Endothelial cell of umbilical vein (primary cell): ENCODE data around the gene OMA1. TPM values are rescaled to one million over a fixed set of nuclear protein-coding genes. Genes with fewer than 3 reads are reported as not detected.

Experiments used
- BruUV-seq: library from RNA; stranded (reverse); fragments of 400-500 nt; replicated peaks from 2 replicates; lab custom pipeline; 2021; lab: Mats Ljungman, UMichigan
- CTCF ChIA-PET: fragments of 300-600, 350-600 bp; sonication (Branson Sonifier 250); formaldehyde crosslinking; loops from one replicate; lab custom pipeline; 2021; ENCODE audit warnings: antibody characterized with exemption, inconsistent platforms; lab: Charles Lee
- POLR2A ChIA-PET: fragments of 300-600, 350-600 bp; sonication (Branson Sonifier 250); formaldehyde crosslinking; loops from one replicate; lab custom pipeline; 2021; ENCODE audit warnings: antibody characterized with exemption, inconsistent platforms; lab: Charles Lee
- DNase-seq: peaks from one replicate; pipeline ENCODE4 v3.0.0-alpha.2; 2011; ENCODE audit warnings: low read depth, low spot score
- FAIRE-seq: peaks from 2 replicates; lab custom pipeline; 2011; peaks lifted over from hg19 to GRCh38; lab: Jason Lieb, UNC
- H2AFZ ChIP-seq: 2 replicates; pipeline ENCODE4 v1.6.0; 2012; ENCODE audit warnings: low read depth, low read length, control low read depth, inconsistent platforms
- H3K27ac ChIP-seq: 2 replicates; pipeline ENCODE4 v1.5.1; 2011; ENCODE audit warnings: low read depth, mild to moderate bottlenecking, control low read depth, low read length, moderate library complexity; ENCODE audit not compliant: insufficient read depth
- H3K27me3 ChIP-seq, 2 experiments: 2 replicates each; pipeline versions ENCODE4 v1.6.0 to v1.6.1; 2011; ENCODE audit warnings: low read length in 2 of 2, mixed read lengths in 1 of 2; ENCODE audit not compliant: control insufficient read depth in 2 of 2, insufficient read depth in 2 of 2
- H3K36me3 ChIP-seq, 2 experiments: 2 replicates in 1 of 2; 3 replicates in 1 of 2; pipeline ENCODE4 v1.5.1; 2011; ENCODE audit warnings: low read length in 2 of 2, mild to moderate bottlenecking in 1 of 2, moderate library complexity in 1 of 2; ENCODE audit not compliant: control insufficient read depth in 2 of 2, insufficient read depth in 2 of 2; ENCODE audit errors: extremely low read depth in 1 of 2
- H3K4me1 ChIP-seq: 3 replicates; pipeline ENCODE4 v1.5.1; 2011; ENCODE audit warnings: mild to moderate bottlenecking, low read length; ENCODE audit not compliant: control insufficient read depth, insufficient read depth; ENCODE audit errors: extremely low read depth
- H3K4me2 ChIP-seq: 2 replicates; pipeline ENCODE4 v1.6.1; 2011; ENCODE audit warnings: low read length, control low read depth, mixed read lengths; ENCODE audit not compliant: insufficient read depth
- H3K4me3 ChIP-seq, 3 experiments: fragments of 200-600 bp in 1 of 3; sonication (generic), shearing (Covaris generic) in 1 of 3; replicated peaks in 1 of 3; 2 replicates each; pipeline ENCODE4 v1.5.1; 2011 to 2016; ENCODE audit warnings: control low read depth in 3 of 3, low read length in 3 of 3, mild to moderate bottlenecking in 2 of 3, inconsistent platforms in 1 of 3, low read depth in 1 of 3, moderate library complexity in 1 of 3; ENCODE audit not compliant: insufficient read depth in 1 of 3
- H3K79me2 ChIP-seq: 2 replicates; pipeline ENCODE4 v1.6.0; 2012; ENCODE audit warnings: low read length, inconsistent platforms; ENCODE audit not compliant: control insufficient read depth, insufficient read depth
- H3K9ac ChIP-seq: replicated peaks from 2 replicates; pipeline ENCODE3; 2011; ENCODE audit warnings: low read length, control low read depth; ENCODE audit not compliant: insufficient read depth; ENCODE audit errors: extremely low read depth
- H3K9me1 ChIP-seq: replicated peaks from 3 replicates; pipeline ENCODE4 v1.6.0; 2011; ENCODE audit warnings: mild to moderate bottlenecking, low read length; ENCODE audit not compliant: control insufficient read depth, insufficient read depth; ENCODE audit errors: extremely low read depth
- H3K9me3 ChIP-seq: replicated peaks from 2 replicates; pipeline ENCODE4 v1.5.1; 2012; ENCODE audit warnings: low read length, inconsistent platforms; ENCODE audit not compliant: control insufficient read depth, insufficient read depth
- H4K20me1 ChIP-seq: replicated peaks from 2 replicates; pipeline ENCODE3; 2011; ENCODE audit warnings: mild to moderate bottlenecking, low read length; ENCODE audit not compliant: control insufficient read depth, insufficient read depth; ENCODE audit errors: extremely low read depth
- EZH2 ChIP-seq: IDR thresholded peaks from 2 replicates; pipeline ENCODE4 v1.6.1; 2012; ENCODE audit warnings: borderline replicate concordance, low read depth, mild to moderate bottlenecking, moderate library complexity, low read length, inconsistent platforms; ENCODE audit not compliant: severe bottlenecking
- FOS ChIP-seq: IDR thresholded peaks from 2 replicates; pipeline ENCODE4 v1.6.1; 2011; ENCODE audit warnings: mild to moderate bottlenecking, low read length, moderate library complexity, borderline replicate concordance; ENCODE audit not compliant: insufficient read depth
- GATA2 ChIP-seq: IDR thresholded peaks from 2 replicates; pipeline ENCODE4 v1.7.0; 2011; ENCODE audit warnings: low read depth, mild to moderate bottlenecking, moderate library complexity, mixed read lengths, low read length; ENCODE audit not compliant: insufficient read length, insufficient read depth
- JUN ChIP-seq: IDR thresholded peaks from 2 replicates; pipeline ENCODE4 v1.6.1; 2011; ENCODE audit warnings: borderline replicate concordance, low read depth; ENCODE audit not compliant: insufficient read length, insufficient read depth
- MAX ChIP-seq: IDR thresholded peaks from 2 replicates; pipeline ENCODE4 v1.6.1; 2011; ENCODE audit not compliant: insufficient read depth, insufficient read length
- MYC ChIP-seq: IDR thresholded peaks from one replicate; pipeline ENCODE4 v1.6.1; 2011; ENCODE audit warnings: mild to moderate bottlenecking, low read depth, low read length
- POLR2A ChIP-seq: IDR thresholded peaks from 2 replicates; pipeline ENCODE4 v1.6.1; 2012; ENCODE audit warnings: low read depth, mild to moderate bottlenecking, control low read depth, low read length
- POLR2AphosphoS5 ChIP-seq: IDR thresholded peaks from 2 replicates; pipeline ENCODE4 v1.6.1; 2012; ENCODE audit warnings: low read depth, mild to moderate bottlenecking, control low read depth, low read length, moderate library complexity; ENCODE audit not compliant: insufficient read depth
- dilution Hi-C: fragments of 300-500 bp; cut with MboI; formaldehyde crosslinking; loops from one replicate; pipeline ENCODE4 v1.15.0; 2019; ENCODE audit warnings: low sequenced_read_pairs; ENCODE audit not compliant: extremely low pct_ligation_motif_present
- intact Hi-C: fragments of 100-400 bp; cut with micrococcal nuclease; formaldehyde crosslinking; loops from one replicate; pipeline ENCODE4 v1.10.0; 2022
- polyA plus RNA-seq, 4 experiments: library from polyadenylated mRNA; depleted of rRNA in 3 of 4; stranded (reverse) in 3 of 4; unstranded in 1 of 4; fragments of >200 nt; gene quantifications; 2 replicates each; pipeline versions ENCODE4 v1.2.1 to v1.2.3, GENCODE V29; 2011 to 2012; ENCODE audit warnings: missing spikeins in 1 of 4
- total RNA-seq: library from RNA; stranded (reverse); gene quantifications from 2 replicates; pipeline ENCODE4 v1.2.3, GENCODE V29; 2021
- TF ChIP-seq, protein P1 (sequence below), 2 donors: IDR thresholded peaks; 1 replicate in 1 of 2; 2 replicates in 1 of 2; pipeline ENCODE4 v1.5.1; 2011; ENCODE audit warnings: low read length in 2 of 2, mild to moderate bottlenecking in 2 of 2, moderate library complexity in 2 of 2, control low read depth in 1 of 2, inconsistent platforms in 1 of 2, low read depth in 1 of 2; ENCODE audit not compliant: insufficient read depth in 1 of 2; ENCODE audit errors: extremely low read depth in 1 of 2

Gene OMA1
- total and polyA plus RNA-seq, 2 donors (not counting 3 experiments of a cell fraction or from before 2014, with no cell fraction given), result 4.0 to 4.6 TPM

DNA sequence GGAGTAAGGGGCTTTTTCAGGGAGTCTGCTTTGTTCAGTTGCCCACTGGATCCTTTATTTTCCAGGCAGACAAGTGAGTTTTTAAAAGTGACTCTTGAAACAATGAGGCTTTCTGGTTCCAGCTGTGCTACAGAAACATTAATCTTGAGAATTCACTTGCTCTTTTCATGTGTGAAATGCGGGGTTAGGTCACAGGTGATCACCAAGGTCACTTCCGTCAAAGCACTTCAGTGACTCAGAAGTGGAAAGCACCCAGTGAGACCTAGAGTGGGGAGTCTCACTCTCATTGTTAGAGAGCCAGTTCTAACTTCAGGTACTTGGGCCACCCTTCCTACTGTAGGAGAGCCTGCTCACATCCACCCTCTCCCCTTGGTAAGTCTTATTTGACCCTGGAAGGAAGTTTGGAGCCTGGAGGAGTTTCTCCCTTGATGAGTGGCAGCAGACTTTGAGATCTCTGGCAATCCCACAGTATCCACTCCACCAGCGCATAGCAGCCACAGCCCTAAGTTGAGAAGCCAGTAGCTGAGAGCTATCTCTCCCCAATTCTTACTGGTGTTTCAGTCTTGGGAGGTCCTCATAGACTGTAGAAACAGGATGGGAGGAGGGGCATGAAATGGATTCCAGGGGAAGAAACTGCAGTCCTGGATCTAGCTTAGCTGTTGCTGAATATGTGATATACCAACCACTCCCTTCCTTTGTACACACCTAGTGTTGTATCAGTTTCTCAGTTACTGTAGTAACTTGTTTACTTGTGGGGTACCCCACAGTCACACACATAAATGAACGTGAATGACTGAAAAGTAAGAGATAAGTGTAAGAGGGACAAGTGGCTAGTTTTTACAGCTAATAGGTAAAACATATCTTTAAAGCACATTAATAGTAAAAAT lies 27.4 kb upstream of the OMA1 start:
- Histone ChIP-seq H3K9me1 (no peaks in the 10 kb centered on the region), H4K20me1 (no peaks in the 10 kb centered on the region), H3K4me2 (no peak overlapping the region), H3K27me3 (no peaks in the 10 kb centered on the region), H3K9ac (no peak overlapping the region), H3K4me3 (no peak overlapping the region), H3K79me2 (peaks cover 9% of the 10 kb centered on the region), H3K27ac (no peak overlapping the region), H2AFZ (no peak overlapping the region), H3K4me1 (peaks cover 22% of the 10 kb centered on the region), H3K9me3 (no peaks in the 10 kb centered on the region), H3K36me3 (no peaks in the 10 kb centered on the region)
- CTCF ChIA-PET, result interaction anchor here (1.1 to 2.6 kb wide), 6 partner anchors 11 to 79 kb away, joined by 3 to 26 read pairs (median 8); partner anchors contain the start of gene OMA1
- DNase-seq (peak; percentile 68), FAIRE-seq (no peak)
- no TSS peak for BruUV-seq
- no peak for TF ChIP-seq GATA2
- peak; percentile 31 for TF ChIP-seq JUN
- TF ChIP-seq FOS, result peak; percentile 4
- POLR2A ChIA-PET, result no interaction called here
- dilution Hi-C loops, result no loop called here
- intact Hi-C loops, result no loop called here

DNA sequence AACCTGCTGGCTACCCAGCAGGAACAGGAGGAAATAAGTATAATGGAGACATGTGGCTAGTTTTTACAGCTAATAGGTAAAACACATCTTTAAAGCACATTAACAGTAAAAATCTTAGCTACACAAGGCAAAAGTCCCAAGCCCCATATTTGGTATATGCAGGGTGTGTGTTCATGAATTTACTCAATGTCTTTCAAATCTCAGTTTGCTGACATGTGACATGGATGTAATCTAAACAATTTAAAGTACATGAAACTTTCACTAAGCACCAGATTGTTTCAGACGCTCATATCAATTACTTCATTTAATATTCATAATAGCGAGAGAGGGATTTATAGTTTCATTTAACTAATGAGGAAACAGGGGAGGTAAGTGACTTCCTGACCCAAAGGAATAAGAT lies 26.6 kb upstream of the OMA1 start:
- Histone ChIP-seq H3K27me3 (no peaks in the 10 kb centered on the region), H3K9ac (no peak overlapping the region), H3K4me1 (peaks cover 20% of the 10 kb centered on the region), H3K36me3 (no peaks in the 10 kb centered on the region), H3K9me3 (no peaks in the 10 kb centered on the region), H3K4me3 (no peak overlapping the region), H3K4me2 (no peak overlapping the region), H2AFZ (no peak overlapping the region), H3K79me2 (peaks cover 7% of the 10 kb centered on the region), H3K9me1 (no peaks in the 10 kb centered on the region), H3K27ac (no peak overlapping the region), H4K20me1 (no peaks in the 10 kb centered on the region)
- ChIA-PET POLR2A (no interaction called here), CTCF (interaction anchor here (1.4 to 2.3 kb wide), 2 partner anchors 11 to 79 kb away, joined by 3 to 11 read pairs; no protein-coding TSS in a partner anchor)
- no peak for DNase-seq
- FAIRE-seq, result no peak
- no peak for TF ChIP-seq FOS
- TF ChIP-seq EZH2, result no peak
- TF ChIP-seq, protein P1, sequence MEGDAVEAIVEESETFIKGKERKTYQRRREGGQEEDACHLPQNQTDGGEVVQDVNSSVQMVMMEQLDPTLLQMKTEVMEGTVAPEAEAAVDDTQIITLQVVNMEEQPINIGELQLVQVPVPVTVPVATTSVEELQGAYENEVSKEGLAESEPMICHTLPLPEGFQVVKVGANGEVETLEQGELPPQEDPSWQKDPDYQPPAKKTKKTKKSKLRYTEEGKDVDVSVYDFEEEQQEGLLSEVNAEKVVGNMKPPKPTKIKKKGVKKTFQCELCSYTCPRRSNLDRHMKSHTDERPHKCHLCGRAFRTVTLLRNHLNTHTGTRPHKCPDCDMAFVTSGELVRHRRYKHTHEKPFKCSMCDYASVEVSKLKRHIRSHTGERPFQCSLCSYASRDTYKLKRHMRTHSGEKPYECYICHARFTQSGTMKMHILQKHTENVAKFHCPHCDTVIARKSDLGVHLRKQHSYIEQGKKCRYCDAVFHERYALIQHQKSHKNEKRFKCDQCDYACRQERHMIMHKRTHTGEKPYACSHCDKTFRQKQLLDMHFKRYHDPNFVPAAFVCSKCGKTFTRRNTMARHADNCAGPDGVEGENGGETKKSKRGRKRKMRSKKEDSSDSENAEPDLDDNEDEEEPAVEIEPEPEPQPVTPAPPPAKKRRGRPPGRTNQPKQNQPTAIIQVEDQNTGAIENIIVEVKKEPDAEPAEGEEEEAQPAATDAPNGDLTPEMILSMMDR (IDR thresholded peaks at IDR 0.05; ENCODE audit: extremely low read depth in 1 of 2, insufficient read depth in 1 of 2, low read depth in 1 of 2, low read length in 2 of 2), result no peak
- TF ChIP-seq POLR2A, result no peak
- no peak for TF ChIP-seq MYC
- TF ChIP-seq MAX, result no peak
- no peak for TF ChIP-seq GATA2
- TF ChIP-seq JUN, result no peak
- TF ChIP-seq POLR2AphosphoS5, result no peak
- intact Hi-C loops (no loop called here), dilution Hi-C loops (no loop called here)
- BruUV-seq, result no TSS peak
